Kidney (tissue), 22 donors: ENCODE results near the gene SAT1. TPM values are rescaled to one million over a fixed set of nuclear protein-coding genes. Genes with fewer than 3 reads are reported as not detected.

ENCODE experiments used
- DNase-seq, 5 donors: peaks; one replicate each; pipeline ENCODE4 v3.0.0-alpha.2; 2013 to 2020
- FAIRE-seq: peaks from 2 replicates; lab custom pipeline; 2012; peaks lifted over from hg19 to GRCh38; lab: Jason Lieb, UNC
- H3K27ac ChIP-seq, 2 donors: one replicate each; pipeline ENCODE4 v1.7.0; 2013; ENCODE audit warnings: low read depth in 2 of 2, low read length in 2 of 2, inconsistent platforms in 1 of 2
- H3K27me3 ChIP-seq: one replicate; pipeline ENCODE4 v1.7.1; 2013; ENCODE audit warnings: low read length, inconsistent platforms; ENCODE audit not compliant: control insufficient read depth, insufficient read depth
- H3K36me3 ChIP-seq, 3 donors: one replicate each; pipeline versions ENCODE4 v1.7.0 to v1.7.1; 2013; ENCODE audit warnings: low read length in 3 of 3, control low read depth in 1 of 3, inconsistent platforms in 1 of 3; ENCODE audit not compliant: insufficient read depth in 3 of 3, control insufficient read depth in 2 of 3
- H3K4me1 ChIP-seq, 3 donors: one replicate each; pipeline versions ENCODE4 v1.7.0 to v1.7.1; 2013; ENCODE audit warnings: low read length in 3 of 3, inconsistent platforms in 1 of 3, low read depth in 1 of 3; ENCODE audit not compliant: control insufficient read depth in 2 of 3, insufficient read depth in 2 of 3
- H3K4me3 ChIP-seq, 3 donors: one replicate each; pipeline versions ENCODE4 v1.7.0 to v1.8.1; 2013; ENCODE audit warnings: low read length in 3 of 3, control low read depth in 1 of 3, inconsistent platforms in 1 of 3
- H3K9ac ChIP-seq, 3 donors: one replicate each; pipeline versions ENCODE4 v1.7.0 to v1.7.1; 2013; ENCODE audit warnings: low read length in 3 of 3, control low read depth in 1 of 3, inconsistent platforms in 1 of 3
- H3K9me3 ChIP-seq, 3 donors: one replicate each; pipeline versions ENCODE4 v1.7.0 to v1.7.1; 2013; ENCODE audit warnings: low read length in 3 of 3, control low read depth in 1 of 3, inconsistent platforms in 1 of 3; ENCODE audit not compliant: control insufficient read depth in 2 of 3, insufficient read depth in 1 of 3
- CTCF ChIP-seq: IDR thresholded peaks from 3 replicates; pipeline ENCODE4 v1.5.1; 2012; ENCODE audit warnings: mild to moderate bottlenecking, moderate library complexity, borderline replicate concordance; ENCODE audit not compliant: insufficient read depth; ENCODE audit errors: extremely low read depth
- intact Hi-C: fragments of 100-400 bp; cut with DNase I; formaldehyde crosslinking; loops from one replicate; pipeline ENCODE4 v1.11.1; 2022
- long read RNA-seq, 10 donors: library from polyadenylated mRNA in 1 of 10; unstranded in 1 of 10; transcript quantifications; one replicate each; pipeline ENCODE4 v2.0.0 and lab custom pipeline, GENCODE V29; 2021 to 2026
- polyA plus RNA-seq: library from polyadenylated mRNA; stranded (reverse); fragments of 350-450 nt; fragmentation: Illumina TruSeq; extraction: RNeasy Lipid Tissue Mini Kit (QIAGEN cat#74804); gene quantifications from one replicate; pipeline ENCODE4 v1.2.3, GENCODE V29; 2014; ENCODE audit warnings: low read depth, low replicate concordance; ENCODE audit not compliant: insufficient read depth
- total RNA-seq: library from RNA; stranded (reverse); fragmentation: NEBNext Ultra II Directional; extraction: Animal tissue kit (Norgen Biotek cat#: 25700); gene quantifications from one replicate; pipeline ENCODE4 v1.2.1, GENCODE V29; 2021
- donor health status: control.
- donor health status: control.
- donor health status: control.
- donor health status: control.
- donor health status: control.
- donor health status: DM: yes; HTN: yes; CAD: no.
- donor health status: Normal renal cell carcinoma (clear cell type).

Gene SAT1
- 417 TPM for total RNA-seq
- polyA plus RNA-seq: 574 TPM
- long read RNA-seq, donor 1, transcript SAT1-204 (6 exons, 1,065 nt): major isoform, 28 of 66 reads
- long read RNA-seq, donor 1, transcript SAT1-202 (3 exons, 909 nt): minor isoform, 9 of 66 reads
- long read RNA-seq, donor 1, transcript SAT1-207 (3 exons, 1,033 nt): minor isoform, 10 of 66 reads
- long read RNA-seq, donor 1, partial matches to known transcripts: 15 of 66 reads
- long read RNA-seq, donor 1, other reads (novel, unspliced or antisense): 0 of 66 reads
- long read RNA-seq, donor 2, transcript SAT1-207 (3 exons, 1,033 nt): minor isoform, 45 of 169 reads
- long read RNA-seq, donor 2, transcript SAT1-202 (3 exons, 909 nt): minor isoform, 13 of 169 reads
- long read RNA-seq, donor 2, transcript SAT1-201 (2 exons, 801 nt): minor isoform, 6 of 169 reads
- long read RNA-seq, donor 2, transcript SAT1-204 (6 exons, 1,065 nt): major isoform, 95 of 169 reads
- long read RNA-seq, donor 2, partial matches to known transcripts: 0 of 169 reads
- long read RNA-seq, donor 2, other reads (novel, unspliced or antisense): 5 of 169 reads
- long read RNA-seq, donor 3, transcript SAT1-209 (7 exons, 1,135 nt): minor isoform, 7 of 266 reads
- long read RNA-seq, donor 3, transcript SAT1-207 (3 exons, 1,033 nt): minor isoform, 62 of 266 reads
- long read RNA-seq, donor 3, transcript SAT1-202 (3 exons, 909 nt): minor isoform, 30 of 266 reads
- long read RNA-seq, donor 3, transcript SAT1-204 (6 exons, 1,065 nt): major isoform, 96 of 266 reads
- long read RNA-seq, donor 3, partial matches to known transcripts: 41 of 266 reads
- long read RNA-seq, donor 3, other reads (novel, unspliced or antisense): 21 of 266 reads
- long read RNA-seq, donor 4, transcript SAT1-204 (6 exons, 1,065 nt): minor isoform, 47 of 117 reads
- long read RNA-seq, donor 4, transcript SAT1-207 (3 exons, 1,033 nt): major isoform, 53 of 117 reads
- long read RNA-seq, donor 4, transcript SAT1-202 (3 exons, 909 nt): minor isoform, 8 of 117 reads
- long read RNA-seq, donor 4, partial matches to known transcripts: 0 of 117 reads
- long read RNA-seq, donor 4, other reads (novel, unspliced or antisense): 5 of 117 reads
- long read RNA-seq, donor 5, transcript SAT1-204 (6 exons, 1,065 nt): major isoform, 6 of 8 reads
- long read RNA-seq, donor 5, partial matches to known transcripts: 0 of 8 reads
- long read RNA-seq, donor 5, other reads (novel, unspliced or antisense): 0 of 8 reads
- long read RNA-seq, donor 6, transcript SAT1-209 (7 exons, 1,135 nt): minor isoform, 7 of 298 reads
- long read RNA-seq, donor 6, transcript SAT1-201 (2 exons, 801 nt): minor isoform, 12 of 298 reads
- long read RNA-seq, donor 6, transcript SAT1-204 (6 exons, 1,065 nt): major isoform, 138 of 298 reads
- long read RNA-seq, donor 6, transcript SAT1-207 (3 exons, 1,033 nt): minor isoform, 15 of 298 reads
- long read RNA-seq, donor 6, partial matches to known transcripts: 75 of 298 reads
- long read RNA-seq, donor 6, other reads (novel, unspliced or antisense): 45 of 298 reads
- long read RNA-seq, donor 7, transcript SAT1-204 (6 exons, 1,065 nt): major isoform, 143 of 241 reads
- long read RNA-seq, donor 7, transcript SAT1-202 (3 exons, 909 nt): minor isoform, 8 of 241 reads
- long read RNA-seq, donor 7, transcript SAT1-201 (2 exons, 801 nt): minor isoform, 6 of 241 reads
- long read RNA-seq, donor 7, transcript SAT1-209 (7 exons, 1,135 nt): minor isoform, 8 of 241 reads
- long read RNA-seq, donor 7, partial matches to known transcripts: 30 of 241 reads
- long read RNA-seq, donor 7, other reads (novel, unspliced or antisense): 41 of 241 reads
- long read RNA-seq, donor 8, transcript SAT1-202 (3 exons, 909 nt): minor isoform, 12 of 108 reads
- long read RNA-seq, donor 8, transcript SAT1-207 (3 exons, 1,033 nt): minor isoform, 12 of 108 reads
- long read RNA-seq, donor 8, transcript SAT1-201 (2 exons, 801 nt): minor isoform, 6 of 108 reads
- long read RNA-seq, donor 8, transcript SAT1-204 (6 exons, 1,065 nt): major isoform, 53 of 108 reads
- long read RNA-seq, donor 8, partial matches to known transcripts: 21 of 108 reads
- long read RNA-seq, donor 8, other reads (novel, unspliced or antisense): 0 of 108 reads
- long read RNA-seq, donor 9, transcript SAT1-202 (3 exons, 909 nt): minor isoform, 7 of 65 reads
- long read RNA-seq, donor 9, transcript SAT1-204 (6 exons, 1,065 nt): major isoform, 31 of 65 reads
- long read RNA-seq, donor 9, transcript SAT1-207 (3 exons, 1,033 nt): minor isoform, 7 of 65 reads
- long read RNA-seq, donor 9, partial matches to known transcripts: 12 of 65 reads
- long read RNA-seq, donor 9, other reads (novel, unspliced or antisense): 0 of 65 reads
- long read RNA-seq, donor 10, transcript SAT1-207 (3 exons, 1,033 nt): minor isoform, 42 of 138 reads
- long read RNA-seq, donor 10, transcript SAT1-202 (3 exons, 909 nt): minor isoform, 17 of 138 reads
- long read RNA-seq, donor 10, transcript SAT1-204 (6 exons, 1,065 nt): major isoform, 63 of 138 reads
- long read RNA-seq, donor 10, transcript SAT1-201 (2 exons, 801 nt): minor isoform, 8 of 138 reads
- long read RNA-seq, donor 10, partial matches to known transcripts: 0 of 138 reads
- long read RNA-seq, donor 10, other reads (novel, unspliced or antisense): 0 of 138 reads

- peak within 1 kb of the TSS; percentile 91 to 95 for H3K27ac ChIP-seq
- H3K4me1 ChIP-seq: no peaks in the 10 kb centered on the region
- FAIRE-seq (peak; percentile 94), DNase-seq (peak; percentile 94 to 99 (median 95))
- intact Hi-C loops: loop anchor here (10.0 kb wide), 1 partner anchor 122 kb away; the partner anchor contains the start of genes APOO and CXorf58
- peak within 1 kb of the TSS; percentile 93 to 94 (median 93) for H3K4me3 ChIP-seq
- peak within 1 kb of the TSS; percentile 86 to 95 (median 92) for H3K9ac ChIP-seq
- no peaks in the 10 kb centered on the region for H3K27me3 ChIP-seq
- peak; percentile 49 for TF ChIP-seq CTCF
- no peaks in the 10 kb centered on the region for H3K9me3 ChIP-seq
- H3K36me3 ChIP-seq: peaks cover 0 to 20% (median 2%) of the 10 kb centered on the region in 3 donors
Observed at GRCh38 chrX:23782863-23783588, at the start of gene SAT1. Gene SAT1, plus strand, starts transcription at chrX:23783173. Its CDS starts 179 bp downstream, at chrX:23783352.

- no peaks in the 10 kb centered on the region for H3K9me3 ChIP-seq
- intact Hi-C loops: no loop called here
- FAIRE-seq (no peak), DNase-seq (no peak)
- H3K36me3 ChIP-seq: peaks cover 0 to 5% (median 0%) of the 10 kb centered on the region in 3 donors
- H3K9ac ChIP-seq: no peak overlapping the region
- H3K27ac ChIP-seq: no peak overlapping the region
- no peak overlapping the region for H3K4me3 ChIP-seq
- no peaks in the 10 kb centered on the region for H3K4me1 ChIP-seq
- no peaks in the 10 kb centered on the region for H3K27me3 ChIP-seq
- no peak for TF ChIP-seq CTCF
Observed at GRCh38 chrX:23736030-23736429, 46.9 kb upstream of the SAT1 start.
